PC-3 (cell line): Measurements from ENCODE around the gene ASIP. TPM values are rescaled to one million over a fixed set of nuclear protein-coding genes. Genes with fewer than 3 reads are reported as not detected.
"Not testable (repeated sequence)": the region's sequence is repeated elsewhere in the genome, so short reads cannot be mapped to it uniquely, and the experiment has no call there.

Experiments
- ATAC-seq: fragments of 200-7000 bp; cut with Tn5 transposase; 2 replicates; pipeline ENCODE4 v1.9.1; 2020; ENCODE audit warnings: mild to moderate bottlenecking, moderate library complexity
- BruUV-seq: library from RNA; stranded (reverse); fragments of 400-500 nt; replicated peaks from 2 replicates; lab custom pipeline; 2021; lab: Mats Ljungman, UMichigan
- CTCF ChIA-PET: fragments of 300-600 bp; sonication (Branson Sonifier 250); formaldehyde crosslinking; loops from one replicate; lab custom pipeline; 2022; ENCODE audit warnings: antibody characterized with exemption; lab: Charles Lee
- POLR2A ChIA-PET: fragments of 300-600 bp; sonication (Branson Sonifier 250); formaldehyde crosslinking; loops from one replicate; lab custom pipeline; 2022; ENCODE audit warnings: antibody characterized with exemption; ENCODE audit not compliant: unreplicated experiment; lab: Charles Lee
- DNase-seq: peaks from one replicate; pipeline ENCODE4 v3.0.0-alpha.2; 2015
- H2AFZ ChIP-seq: fragments of 300-600 bp; sonication (generic); 2 replicates; pipeline ENCODE4 v1.6.0; 2016; ENCODE audit warnings: antibody characterized with exemption, low read length
- H3F3A ChIP-seq: fragments of 300-600 bp; sonication (generic); one replicate; pipeline ENCODE4 v1.6.0; 2017; ENCODE audit warnings: antibody characterized with exemption, low read length, control low read depth, mild to moderate bottlenecking; ENCODE audit not compliant: unreplicated experiment
- H3K27ac ChIP-seq: fragments of 300-600 bp; sonication (generic); 2 replicates; pipeline ENCODE4 v1.5.1; 2016; ENCODE audit warnings: mild to moderate bottlenecking, low read length
- H3K27me3 ChIP-seq: fragments of 300-600 bp; sonication (generic); 2 replicates; pipeline ENCODE4 v1.6.1; 2016; ENCODE audit warnings: low read length, mixed read lengths
- H3K36me3 ChIP-seq: fragments of 300-600 bp; sonication (generic); 2 replicates; pipeline ENCODE4 v1.6.1; 2016; ENCODE audit warnings: low read depth, mixed run types, low read length, mixed read lengths
- H3K4me1 ChIP-seq: fragments of 300-600 bp; sonication (generic); 2 replicates; pipeline ENCODE4 v1.5.1; 2016; ENCODE audit warnings: low read length; ENCODE audit not compliant: insufficient read depth
- H3K4me2 ChIP-seq: fragments of 300-600 bp; sonication (generic); 2 replicates; pipeline ENCODE4 v1.6.0; 2016; ENCODE audit warnings: low read length
- H3K4me3 ChIP-seq: fragments of 300-600 bp; sonication (generic); 2 replicates; pipeline ENCODE4 v1.5.1; 2016; ENCODE audit warnings: mild to moderate bottlenecking, low read length, mixed read lengths
- H3K79me2 ChIP-seq: fragments of 300-600 bp; sonication (generic); 2 replicates; pipeline ENCODE4 v1.6.1; 2017; ENCODE audit warnings: low read length, mixed read lengths
- H3K9ac ChIP-seq: fragments of 300-600 bp; sonication (generic); 2 replicates; pipeline ENCODE4 v1.6.0; 2016; ENCODE audit warnings: mild to moderate bottlenecking, low read length
- H3K9me2 ChIP-seq: fragments of 300-600 bp; sonication (generic); replicated peaks from 2 replicates; pipeline ENCODE4 v1.6.1; 2016; ENCODE audit warnings: mixed run types, low read length, mixed read lengths
- H3K9me3 ChIP-seq: fragments of 300-600 bp; sonication (generic); 2 replicates; pipeline ENCODE4 v1.6.1; 2016; ENCODE audit warnings: low read length, mixed read lengths
- H4K20me1 ChIP-seq: fragments of 300-600 bp; sonication (generic); 2 replicates; pipeline ENCODE4 v1.6.1; 2016; ENCODE audit warnings: low read length, mixed read lengths
- EZH2 ChIP-seq: fragments of 300-600 bp; sonication (generic); IDR thresholded peaks from one replicate; pipeline ENCODE4 v1.6.1; 2017; ENCODE audit warnings: antibody characterized with exemption, mild to moderate bottlenecking, low read length; ENCODE audit not compliant: unreplicated experiment
- EZH2phosphoT487 ChIP-seq: fragments of 300-600 bp; sonication (generic); IDR thresholded peaks from 2 replicates; pipeline ENCODE4 v1.6.1; 2018; ENCODE audit warnings: mild to moderate bottlenecking, antibody characterized with exemption, low read length, borderline replicate concordance
- intact Hi-C: fragments of 100-400 bp; cut with micrococcal nuclease; formaldehyde crosslinking; loops from 2 replicates; pipeline ENCODE4 v1.9.0; 2023
- total RNA-seq: library from RNA; depleted of rRNA; stranded (reverse); fragments of >200 nt; gene quantifications from 2 replicates; pipeline ENCODE4 v1.2.3, GENCODE V29; 2014
- TF ChIP-seq, protein P1 (sequence below): fragments of 300-600 bp; sonication (generic); conservative IDR thresholded peaks from 2 replicates; pipeline ENCODE4 v1.5.1; 2017; ENCODE audit warnings: antibody characterized with exemption, low read depth, mild to moderate bottlenecking, low read length

ASIP gene
- total RNA-seq, 1 experiment from 2014 or later: not detected

DNA sequence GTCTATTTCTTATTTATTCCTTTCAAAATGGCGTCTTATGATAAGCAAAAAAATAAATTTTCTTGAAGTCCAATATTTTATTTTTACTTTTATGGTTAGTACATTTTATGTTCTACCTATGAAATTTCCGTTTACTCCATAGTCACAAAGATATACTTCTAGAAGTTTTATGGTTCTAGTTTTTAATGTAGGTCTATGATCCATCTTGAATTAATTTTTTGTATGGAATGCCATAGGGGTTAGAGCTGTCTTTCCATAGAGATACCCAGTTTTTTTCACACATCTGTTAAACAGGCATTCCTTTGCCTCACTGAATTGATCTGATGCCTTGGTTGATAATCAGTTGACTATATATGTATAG lies 24.9 kb upstream of the ASIP start:
- Histone ChIP-seq H3K4me3 (peak overlapping the region; percentile 63), H4K20me1 (no peaks in the 10 kb centered on the region), H3K9ac (peak overlapping the region; percentile 38; the same call in 1 of the 2 replicates), H2AFZ (peak overlapping the region; percentile 90), H3K27me3 (no peaks in the 10 kb centered on the region), H3K9me3 (peaks cover 6% of the 10 kb centered on the region), H3K79me2 (no peaks in the 10 kb centered on the region), H3F3A (no peaks in the 10 kb centered on the region), H3K4me2 (peak overlapping the region; percentile 88), H3K36me3 (peaks cover 3% of the 10 kb centered on the region; the same call in 1 of the 2 replicates), H3K4me1 (peaks cover 11% of the 10 kb centered on the region), H3K9me2 (no peaks in the 10 kb centered on the region), H3K27ac (no peak overlapping the region)
- ATAC-seq (no peak), DNase-seq (no peak)
- CTCF ChIA-PET: no interaction called here
- intact Hi-C loops: no loop called here
- BruUV-seq: no TSS peak
- POLR2A ChIA-PET: no interaction called here
- TF ChIP-seq EZH2phosphoT487 (no peak), EZH2 (no peak)
- TF ChIP-seq, protein P1, sequence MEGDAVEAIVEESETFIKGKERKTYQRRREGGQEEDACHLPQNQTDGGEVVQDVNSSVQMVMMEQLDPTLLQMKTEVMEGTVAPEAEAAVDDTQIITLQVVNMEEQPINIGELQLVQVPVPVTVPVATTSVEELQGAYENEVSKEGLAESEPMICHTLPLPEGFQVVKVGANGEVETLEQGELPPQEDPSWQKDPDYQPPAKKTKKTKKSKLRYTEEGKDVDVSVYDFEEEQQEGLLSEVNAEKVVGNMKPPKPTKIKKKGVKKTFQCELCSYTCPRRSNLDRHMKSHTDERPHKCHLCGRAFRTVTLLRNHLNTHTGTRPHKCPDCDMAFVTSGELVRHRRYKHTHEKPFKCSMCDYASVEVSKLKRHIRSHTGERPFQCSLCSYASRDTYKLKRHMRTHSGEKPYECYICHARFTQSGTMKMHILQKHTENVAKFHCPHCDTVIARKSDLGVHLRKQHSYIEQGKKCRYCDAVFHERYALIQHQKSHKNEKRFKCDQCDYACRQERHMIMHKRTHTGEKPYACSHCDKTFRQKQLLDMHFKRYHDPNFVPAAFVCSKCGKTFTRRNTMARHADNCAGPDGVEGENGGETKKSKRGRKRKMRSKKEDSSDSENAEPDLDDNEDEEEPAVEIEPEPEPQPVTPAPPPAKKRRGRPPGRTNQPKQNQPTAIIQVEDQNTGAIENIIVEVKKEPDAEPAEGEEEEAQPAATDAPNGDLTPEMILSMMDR: no peak

- Histone ChIP-seq H3K9ac (no peak overlapping the region), H2AFZ (no peak overlapping the region), H3K4me1 (peaks cover 11% of the 10 kb centered on the region), H3K27ac (no peak overlapping the region), H3F3A (no peaks in the 10 kb centered on the region), H3K4me2 (peak overlapping the region; percentile 40), H4K20me1 (no peaks in the 10 kb centered on the region), H3K9me2 (no peaks in the 10 kb centered on the region), H3K9me3 (no peaks in the 10 kb centered on the region), H3K27me3 (no peaks in the 10 kb centered on the region), H3K36me3 (no peaks in the 10 kb centered on the region), H3K79me2 (no peaks in the 10 kb centered on the region), H3K4me3 (no peak overlapping the region)
- ChIA-PET POLR2A (no interaction called here), CTCF (no interaction called here)
- intact Hi-C loops: no loop called here
- DNase-seq: peak; percentile 68
- no TSS peak for BruUV-seq
- TF ChIP-seq EZH2phosphoT487 (no peak), EZH2 (no peak)
- TF ChIP-seq, protein P1: no peak
- peak; percentile 65 for ATAC-seq
These were observed 20.7 kb upstream of the ASIP start for GRCh38 chr20:34220561-34220960.

GRCh38 chr20:34222208-34222607 lies 19.0 kb upstream of the ASIP start:
- H3K27me3 ChIP-seq: no peaks in the 10 kb centered on the region
- H3K9ac ChIP-seq: no peak overlapping the region
- H3K4me3 ChIP-seq: no peak overlapping the region
- H3F3A ChIP-seq: no peaks in the 10 kb centered on the region
- H3K9me2 ChIP-seq: no peaks in the 10 kb centered on the region
- H3K9me3 ChIP-seq: no peaks in the 10 kb centered on the region
- H3K4me1 ChIP-seq: peaks cover 4% of the 10 kb centered on the region
- intact Hi-C loops: no loop called here
- H3K79me2 ChIP-seq: no peaks in the 10 kb centered on the region
- no peak overlapping the region for H3K4me2 ChIP-seq
- ATAC-seq (no peak), DNase-seq (peak; percentile 47)
- BruUV-seq: no TSS peak
- TF ChIP-seq, protein P1: no peak
- TF ChIP-seq EZH2: no peak
- no peak for TF ChIP-seq EZH2phosphoT487
- H3K36me3 ChIP-seq: no peaks in the 10 kb centered on the region
- no peak overlapping the region for H3K27ac ChIP-seq
- CTCF ChIA-PET: no interaction called here
- no peak overlapping the region for H2AFZ ChIP-seq
- POLR2A ChIA-PET: no interaction called here
- H4K20me1 ChIP-seq: no peaks in the 10 kb centered on the region

- POLR2A ChIA-PET, H3K4me2 ChIP-seq, H3K4me3 ChIP-seq, ATAC-seq, H3K9ac ChIP-seq, CTCF ChIA-PET, H3K27me3 ChIP-seq, intact Hi-C loops, H3K9me2 ChIP-seq, H4K20me1 ChIP-seq, H3K9me3 ChIP-seq, H3K4me1 ChIP-seq, H3K27ac ChIP-seq, H3K36me3 ChIP-seq, H3F3A ChIP-seq, H3K79me2 ChIP-seq, H2AFZ ChIP-seq, DNase-seq, BruUV-seq: not testable (repeated sequence)
These were observed 17.0 kb upstream of the ASIP start for GRCh38 chr20:34224251-34224650.
